Muscle of leg (tissue), 16 donors: ENCODE measurements around the gene STK17A. TPM values are rescaled to one million over a fixed set of nuclear protein-coding genes. Genes with fewer than 3 reads are reported as not detected.

Experiments used
- DNase-seq: peaks from one replicate; pipeline ENCODE4 v3.0.0; 2013
- H3K27ac ChIP-seq: one replicate; pipeline ENCODE4 v1.5.1; 2013; ENCODE audit warnings: mild to moderate bottlenecking, low read length, control low read depth
- H3K27me3 ChIP-seq: one replicate; pipeline ENCODE4 v1.6.1; 2013; ENCODE audit warnings: low read length; ENCODE audit not compliant: control insufficient read depth, insufficient read depth
- H3K36me3 ChIP-seq: one replicate; pipeline ENCODE4 v1.6.1; 2013; ENCODE audit warnings: low read length; ENCODE audit not compliant: control insufficient read depth, insufficient read depth
- H3K4me1 ChIP-seq: one replicate; pipeline ENCODE4 v1.6.1; 2013; ENCODE audit warnings: low read length; ENCODE audit not compliant: control insufficient read depth, insufficient read depth
- H3K4me3 ChIP-seq: one replicate; pipeline ENCODE4 v1.5.1; 2013; ENCODE audit warnings: low read length, control low read depth
- H3K9me3 ChIP-seq: replicated peaks from 2 replicates; pipeline ENCODE4 v1.6.1; 2013; ENCODE audit warnings: low read depth, low read length; ENCODE audit not compliant: control insufficient read depth
- WGBS: methylation state at CpG from one replicate; pipeline ENCODE4 v1.1.5; 2013; ENCODE audit warnings: missing lambda C conversion rate; ENCODE audit not compliant: insufficient coverage; 5-methylcytosine and 5-hydroxymethylcytosine counted together
- long read RNA-seq, 11 donors: transcript quantifications; one replicate each; lab custom pipeline, GENCODE V29; 2026
- polyA plus RNA-seq, 8 donors: library from polyadenylated mRNA; unstranded; fragments of 120-200 nt; gene quantifications; one replicate each; pipeline versions ENCODE4 v1.2.1 to v1.2.3, GENCODE V29; 2013; ENCODE audit warnings: inconsistent platforms in 1 of 8, low replicate concordance in 1 of 8; ENCODE audit not compliant: insufficient read length in 8 of 8, insufficient read depth in 1 of 8
- total RNA-seq: library from RNA; stranded (reverse); fragments of 120-200 nt; gene quantifications from one replicate; pipeline ENCODE4 v1.2.4, GENCODE V29; 2013

Gene STK17A
- total RNA-seq (16.3 TPM), polyA plus RNA-seq (10 to 100 TPM; 14.6 to 22.3 (median 17.7) TPM)
- long read RNA-seq, donor 1, partial matches to known transcripts, result 0 of 3 reads
- long read RNA-seq, donor 1, other reads (novel, unspliced or antisense), result 0 of 3 reads
- long read RNA-seq, donor 2, partial matches to known transcripts, result 0 of 1 reads
- long read RNA-seq, donor 2, other reads (novel, unspliced or antisense), result 0 of 1 reads
- long read RNA-seq, donor 3, transcript STK17A-201 (7 exons, 3,368 nt), result major isoform, 11 of 19 reads
- long read RNA-seq, donor 3, partial matches to known transcripts, result 8 of 19 reads
- long read RNA-seq, donor 3, other reads (novel, unspliced or antisense), result 0 of 19 reads
- long read RNA-seq, donor 4, partial matches to known transcripts, result 0 of 4 reads
- long read RNA-seq, donor 4, other reads (novel, unspliced or antisense), result 0 of 4 reads
- long read RNA-seq, donor 5, transcript STK17A-201 (7 exons, 3,368 nt), result major isoform, 10 of 120 reads
- long read RNA-seq, donor 5, partial matches to known transcripts, result 103 of 120 reads
- long read RNA-seq, donor 5, other reads (novel, unspliced or antisense), result 6 of 120 reads
- long read RNA-seq, donor 6, transcript STK17A-201 (7 exons, 3,368 nt), result major isoform, 11 of 19 reads
- long read RNA-seq, donor 6, partial matches to known transcripts, result 8 of 19 reads
- long read RNA-seq, donor 6, other reads (novel, unspliced or antisense), result 0 of 19 reads
- long read RNA-seq, donor 7, transcript STK17A-201 (7 exons, 3,368 nt), result major isoform, 7 of 7 reads
- long read RNA-seq, donor 7, partial matches to known transcripts, result 0 of 7 reads
- long read RNA-seq, donor 7, other reads (novel, unspliced or antisense), result 0 of 7 reads
- long read RNA-seq, donor 8, partial matches to known transcripts, result 0 of 4 reads
- long read RNA-seq, donor 8, other reads (novel, unspliced or antisense), result 0 of 4 reads
- long read RNA-seq, donor 9, transcript STK17A-201 (7 exons, 3,368 nt), result major isoform, 7 of 43 reads
- long read RNA-seq, donor 9, partial matches to known transcripts, result 35 of 43 reads
- long read RNA-seq, donor 9, other reads (novel, unspliced or antisense), result 0 of 43 reads
- long read RNA-seq, donor 10, transcript STK17A-201 (7 exons, 3,368 nt), result major isoform, 14 of 72 reads
- long read RNA-seq, donor 10, partial matches to known transcripts, result 57 of 72 reads
- long read RNA-seq, donor 10, other reads (novel, unspliced or antisense), result 0 of 72 reads
- long read RNA-seq, donor 11, partial matches to known transcripts, result 7 of 21 reads
- long read RNA-seq, donor 11, other reads (novel, unspliced or antisense), result 10 of 21 reads

DNA sequence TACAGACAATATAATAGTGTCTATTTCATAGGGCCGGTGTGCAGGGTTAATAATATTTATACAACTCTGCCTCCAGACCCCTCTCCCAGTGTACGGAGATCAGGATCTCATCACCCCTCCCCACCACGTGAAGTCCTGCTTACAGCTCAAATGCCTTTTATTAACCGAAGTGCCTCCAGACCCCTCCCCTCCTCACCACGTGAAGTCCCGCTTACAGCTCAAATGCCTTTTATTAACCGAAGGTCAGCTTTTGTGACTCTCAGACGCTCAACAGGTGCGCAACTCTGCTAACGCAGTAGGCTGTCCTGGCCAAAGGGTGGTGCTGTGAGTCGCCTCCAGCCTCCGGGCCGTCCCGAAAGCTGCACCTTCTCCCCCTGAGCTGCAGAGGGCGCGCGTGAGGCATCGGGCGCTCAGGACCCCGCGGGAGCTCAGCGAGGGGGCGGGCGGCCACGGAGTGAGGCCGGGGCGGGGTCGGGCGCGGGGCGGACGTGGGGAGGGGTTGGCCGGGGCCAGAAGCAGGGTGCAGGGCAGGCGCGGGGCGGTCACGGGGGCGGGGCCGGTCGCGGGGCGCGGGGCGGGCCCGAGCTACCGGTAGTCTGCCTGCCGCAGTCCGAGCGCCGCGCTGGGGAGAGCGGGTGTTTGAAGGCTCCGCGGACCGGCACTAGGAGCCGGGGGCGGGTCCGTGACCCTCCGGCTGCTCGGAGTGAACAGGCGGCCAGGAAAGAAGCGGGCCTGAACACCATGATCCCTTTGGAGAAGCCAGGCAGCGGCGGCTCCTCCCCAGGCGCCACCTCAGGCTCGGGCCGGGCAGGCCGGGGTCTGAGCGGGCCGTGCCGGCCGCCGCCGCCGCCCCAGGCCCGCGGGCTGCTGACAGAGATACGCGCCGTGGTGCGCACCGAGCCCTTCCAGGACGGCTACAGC is at the start of gene STK17A:
TSS of gene STK17A (plus strand) at position 606 of the 921 bp plus-strand sequence. CDS start at position 742, 136 bp downstream.
- under 1% methylated on average over 77 of the region's 83 CpGs for WGBS
- Histone ChIP-seq H3K9me3 (no peaks in the 10 kb centered on the region), H3K4me1 (peaks cover 11% of the 10 kb centered on the region), H3K27me3 (peaks cover 4% of the 10 kb centered on the region), H3K36me3 (no peaks in the 10 kb centered on the region), H3K27ac (peak within 1 kb of the TSS; percentile 88), H3K4me3 (peak within 1 kb of the TSS; percentile 72)
- peak; percentile 95 for DNase-seq

GRCh38 chr7:43533801-43534479 is 49.0 kb upstream of the STK17A start:
- H3K4me1 ChIP-seq, result peaks cover 5% of the 10 kb centered on the region
- H3K4me3 ChIP-seq, result no peak overlapping the region
- H3K27me3 ChIP-seq, result peaks cover 3% of the 10 kb centered on the region
- WGBS, result 20% methylated on average over 1 of the region's 6 CpGs
- H3K27ac ChIP-seq, result no peak overlapping the region
- H3K36me3 ChIP-seq, result no peaks in the 10 kb centered on the region
- H3K9me3 ChIP-seq, result no peaks in the 10 kb centered on the region
- DNase-seq, result peak; percentile 78

DNA sequence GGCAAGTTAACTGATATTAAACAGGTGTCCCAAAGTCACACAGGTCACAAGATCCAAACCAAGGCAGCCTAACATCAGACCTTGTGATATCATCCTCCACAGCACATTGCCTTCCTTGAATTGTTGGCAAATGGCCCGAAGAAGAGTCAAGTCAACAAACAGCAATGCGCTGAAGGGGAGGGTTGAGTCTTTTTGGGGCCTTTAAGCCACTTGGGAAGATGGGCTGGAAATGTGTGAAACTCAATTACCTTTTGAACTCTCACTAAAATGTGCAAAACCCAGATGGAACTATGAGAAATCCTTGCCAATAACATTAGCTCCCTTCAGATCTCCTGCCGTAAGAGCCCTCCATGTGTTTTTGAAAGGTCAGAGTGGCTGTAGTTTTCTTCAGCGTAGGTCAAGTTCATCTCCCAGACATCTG is 47.9 kb upstream of the STK17A start:
- no CpG with 5 or more reads among the region's 4 CpGs for WGBS
- H3K4me3 ChIP-seq, result no peak overlapping the region
- DNase-seq, result peak; percentile 43
- H3K36me3 ChIP-seq, result no peaks in the 10 kb centered on the region
- H3K9me3 ChIP-seq, result no peaks in the 10 kb centered on the region
- H3K27ac ChIP-seq, result no peak overlapping the region
- H3K4me1 ChIP-seq, result peaks cover 5% of the 10 kb centered on the region
- H3K27me3 ChIP-seq, result peaks cover 3% of the 10 kb centered on the region

GRCh38 chr7:43535810-43536585 is 46.9 kb upstream of the STK17A start:
- Histone ChIP-seq H3K4me3 (no peak overlapping the region), H3K27ac (no peak overlapping the region), H3K9me3 (no peaks in the 10 kb centered on the region), H3K36me3 (no peaks in the 10 kb centered on the region), H3K27me3 (peaks cover 3% of the 10 kb centered on the region), H3K4me1 (peaks cover 5% of the 10 kb centered on the region)
- no CpG with 5 or more reads among the region's 6 CpGs for WGBS
- peak; percentile 8 for DNase-seq

GRCh38 chr7:43536773-43537172 is 46.1 kb upstream of the STK17A start:
- no peak overlapping the region for H3K4me3 ChIP-seq
- no peaks in the 10 kb centered on the region for H3K27me3 ChIP-seq
- no peak overlapping the region for H3K27ac ChIP-seq
- no peaks in the 10 kb centered on the region for H3K36me3 ChIP-seq
- no peak for DNase-seq
- 76% methylated on average over 13 of the region's 15 CpGs for WGBS
- peaks cover 5% of the 10 kb centered on the region for H3K4me1 ChIP-seq
- no peaks in the 10 kb centered on the region for H3K9me3 ChIP-seq

GRCh38 chr7:43537765-43538403 is 45.0 kb upstream of the STK17A start:
- Histone ChIP-seq H3K4me3 (no peak overlapping the region), H3K9me3 (no peaks in the 10 kb centered on the region), H3K4me1 (peaks cover 5% of the 10 kb centered on the region), H3K27me3 (no peaks in the 10 kb centered on the region), H3K36me3 (no peaks in the 10 kb centered on the region), H3K27ac (no peak overlapping the region)
- DNase-seq, result peak; percentile 9
- WGBS, result 81% methylated on average over 5 of the region's 9 CpGs

DNA sequence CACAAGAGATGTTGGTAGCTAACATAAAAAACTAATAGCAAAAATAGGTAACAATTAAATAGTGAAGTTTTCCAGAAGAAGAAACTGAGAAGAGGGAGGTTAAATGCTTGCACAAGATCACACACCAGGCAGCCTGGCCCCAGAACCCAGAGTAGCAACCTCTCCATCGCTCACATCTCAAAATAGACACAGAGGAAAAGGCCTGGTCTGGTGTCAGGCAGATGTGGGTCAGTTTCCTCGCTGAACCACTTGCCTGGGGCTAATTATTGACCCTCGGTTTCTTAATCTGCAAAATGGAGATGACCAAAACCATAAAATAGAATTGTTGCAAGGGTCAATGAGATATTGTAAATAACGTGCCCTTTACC is 44.5 kb upstream of the STK17A start:
- H3K9me3 ChIP-seq, result no peaks in the 10 kb centered on the region
- H3K4me1 ChIP-seq, result peaks cover 5% of the 10 kb centered on the region
- no peak overlapping the region for H3K4me3 ChIP-seq
- H3K36me3 ChIP-seq, result no peaks in the 10 kb centered on the region
- WGBS, result no CpG with 5 or more reads among the region's 4 CpGs
- no peaks in the 10 kb centered on the region for H3K27me3 ChIP-seq
- DNase-seq, result no peak
- no peak overlapping the region for H3K27ac ChIP-seq

DNA sequence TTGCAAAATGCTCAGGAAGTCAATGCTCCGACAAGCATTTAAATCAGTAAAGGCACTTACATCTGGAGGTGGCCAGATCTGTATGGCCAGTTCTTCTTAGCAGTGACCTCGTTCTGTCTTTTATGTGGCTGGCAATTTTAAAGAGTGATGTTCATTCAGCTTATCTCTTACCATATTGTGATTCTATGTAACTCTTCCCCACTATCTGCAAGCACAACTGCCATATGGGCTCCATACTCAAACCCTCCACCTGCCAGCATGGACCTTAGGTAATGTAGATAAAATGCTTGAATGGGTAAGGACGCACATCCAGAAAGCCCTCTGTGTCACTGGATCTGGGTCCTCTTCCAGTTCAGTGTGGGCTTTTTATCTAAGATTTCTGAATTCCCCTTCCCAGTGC is 42.4 kb upstream of the STK17A start:
- Histone ChIP-seq H3K27ac (no peak overlapping the region), H3K4me3 (no peak overlapping the region), H3K4me1 (peaks cover 2% of the 10 kb centered on the region), H3K27me3 (no peaks in the 10 kb centered on the region), H3K9me3 (no peaks in the 10 kb centered on the region), H3K36me3 (no peaks in the 10 kb centered on the region)
- no peak for DNase-seq
- WGBS, result 100% methylated on average over 1 of the region's 3 CpGs
